Left ventricle myocardium inferior (tissue), 1 donor: Measurements from ENCODE around the gene PKNOX2. TPM values are rescaled to one million over a fixed set of nuclear protein-coding genes. Genes with fewer than 3 reads are reported as not detected.

Experiments used
- DNase-seq: peaks from one replicate; pipeline ENCODE4 v3.0.0-alpha.2; 2020
- H3K27ac ChIP-seq: fragments of 200-600 bp; replicated peaks from 2 replicates; pipeline ENCODE4 v1.8.0; 2021
- H3K27me3 ChIP-seq: fragments of 200-600 bp; 2 replicates; pipeline ENCODE4 v1.8.0; 2021; ENCODE audit warnings: low read depth
- H3K36me3 ChIP-seq: fragments of 200-600 bp; 2 replicates; pipeline ENCODE4 v1.8.0; 2021
- H3K4me1 ChIP-seq: fragments of 200-600 bp; 2 replicates; pipeline ENCODE4 v1.8.0; 2021
- H3K4me3 ChIP-seq: fragments of 200-600 bp; 2 replicates; pipeline ENCODE4 v1.8.0; 2021; ENCODE audit warnings: mild to moderate bottlenecking, moderate library complexity
- H3K9me3 ChIP-seq: fragments of 200-600 bp; replicated peaks from 2 replicates; pipeline ENCODE4 v1.8.0; 2021
- CTCF ChIP-seq: fragments of 200-600 bp; IDR thresholded peaks from 2 replicates; pipeline ENCODE4 v1.8.0; 2021; ENCODE audit warnings: antibody characterized with exemption, mild to moderate bottlenecking, borderline replicate concordance
- intact Hi-C: fragments of 100-400 bp; cut with micrococcal nuclease; formaldehyde crosslinking; loops from one replicate; pipeline ENCODE4 v1.11.0; 2022
- total RNA-seq: library from RNA; stranded (reverse); fragmentation: NEBNext Ultra II Directional; extraction: Animal tissue kit (Norgen Biotek cat#: 25700); gene quantifications from one replicate; pipeline ENCODE4 v1.2.1, GENCODE V29; 2021
- donor health status: DM: no; HTN: yes; CAD: no; lungs with severe emphysema.

The PKNOX2 gene
- total RNA-seq, 1 donor from 2014 or later = 6.2 TPM

DNA sequence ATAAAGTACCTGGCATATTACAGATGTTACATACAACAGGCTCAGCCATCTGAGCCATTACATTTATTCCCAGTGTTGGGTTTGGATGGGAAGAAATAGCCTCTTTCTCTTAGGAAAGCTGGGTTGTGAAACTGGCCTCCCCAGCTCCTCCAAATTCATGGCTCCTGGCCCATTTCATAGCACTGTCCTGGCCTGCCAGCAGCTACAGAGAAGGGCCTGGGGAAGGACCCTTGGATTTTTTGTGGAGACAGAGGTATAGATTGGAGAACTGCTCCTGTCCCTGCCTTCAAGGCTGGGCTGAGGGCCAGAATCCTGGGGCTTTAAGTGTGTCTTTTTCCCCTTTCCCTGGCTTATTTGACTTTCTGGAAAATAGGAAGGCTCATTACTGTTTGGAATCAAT lies 18.0 kb downstream of the PKNOX2 start:
- Histone ChIP-seq H3K36me3 (peaks cover 4% of the 10 kb centered on the region), H3K4me1 (peaks cover 35% of the 10 kb centered on the region), H3K4me3 (no peak overlapping the region), H3K27ac (no peak overlapping the region), H3K27me3 (no peaks in the 10 kb centered on the region), H3K9me3 (peaks cover 15% of the 10 kb centered on the region)
- no peak for TF ChIP-seq CTCF
- intact Hi-C loops = no loop called here
- DNase-seq = no peak

DNA sequence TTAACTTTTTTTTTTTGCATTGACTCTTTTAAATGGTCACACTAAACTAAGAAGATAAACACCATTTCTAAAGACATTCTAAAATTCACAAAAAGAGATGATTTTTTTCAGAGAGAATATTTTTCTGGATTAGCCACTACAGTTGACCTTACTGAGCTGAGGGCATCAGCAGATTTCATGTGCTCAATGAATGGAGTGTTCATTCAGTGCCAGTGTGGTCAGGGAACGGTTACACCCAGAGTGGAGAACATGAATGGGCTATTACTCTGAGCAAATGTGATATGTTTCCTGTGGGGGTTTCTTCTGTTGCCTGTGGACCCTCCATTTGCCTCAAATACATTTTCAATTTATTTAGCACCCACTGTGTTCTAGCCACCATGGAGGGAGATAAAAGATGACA lies 19.1 kb downstream of the PKNOX2 start:
- intact Hi-C loops = no loop called here
- Histone ChIP-seq H3K9me3 (peaks cover 18% of the 10 kb centered on the region), H3K27me3 (no peaks in the 10 kb centered on the region)

DNA sequence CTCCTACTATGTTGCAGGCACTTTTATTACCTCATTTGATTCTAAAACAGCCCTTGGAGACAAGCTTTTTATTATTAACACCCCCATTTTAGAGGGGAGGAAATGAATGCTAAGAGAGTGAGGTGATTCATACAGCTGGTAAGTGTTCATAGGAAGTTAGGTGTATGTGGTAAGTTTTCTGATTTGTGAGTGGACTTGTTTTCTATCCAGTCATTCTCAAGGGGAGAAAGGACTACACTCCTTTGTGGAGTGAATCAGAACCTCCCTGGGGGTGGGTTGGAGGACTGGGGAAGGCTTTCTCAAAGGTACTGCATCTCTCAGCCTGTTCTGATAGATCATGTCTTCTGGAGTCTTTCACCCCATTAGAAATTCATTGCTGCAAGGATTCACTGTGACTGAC lies 23.5 kb downstream of the PKNOX2 start:
- no peak overlapping the region for H3K4me3 ChIP-seq
- no peak overlapping the region for H3K27ac ChIP-seq
- no peak for DNase-seq
- H3K27me3 ChIP-seq = no peaks in the 10 kb centered on the region
- peaks cover 4% of the 10 kb centered on the region for H3K36me3 ChIP-seq
- TF ChIP-seq CTCF = no peak
- peaks cover 18% of the 10 kb centered on the region for H3K9me3 ChIP-seq
- peaks cover 10% of the 10 kb centered on the region for H3K4me1 ChIP-seq
- intact Hi-C loops = no loop called here

More for the DNA sequence above, 19.1 kb downstream of the PKNOX2 start:
- Histone ChIP-seq H3K4me3 (no peak overlapping the region), H3K36me3 (peaks cover 4% of the 10 kb centered on the region), H3K4me1 (peaks cover 33% of the 10 kb centered on the region), H3K27ac (no peak overlapping the region)
- no peak for DNase-seq
- no peak for TF ChIP-seq CTCF

- no peak for DNase-seq
These were observed 26.0 kb downstream of the PKNOX2 start for GRCh38 chr11:125190566-125190965.

DNA sequence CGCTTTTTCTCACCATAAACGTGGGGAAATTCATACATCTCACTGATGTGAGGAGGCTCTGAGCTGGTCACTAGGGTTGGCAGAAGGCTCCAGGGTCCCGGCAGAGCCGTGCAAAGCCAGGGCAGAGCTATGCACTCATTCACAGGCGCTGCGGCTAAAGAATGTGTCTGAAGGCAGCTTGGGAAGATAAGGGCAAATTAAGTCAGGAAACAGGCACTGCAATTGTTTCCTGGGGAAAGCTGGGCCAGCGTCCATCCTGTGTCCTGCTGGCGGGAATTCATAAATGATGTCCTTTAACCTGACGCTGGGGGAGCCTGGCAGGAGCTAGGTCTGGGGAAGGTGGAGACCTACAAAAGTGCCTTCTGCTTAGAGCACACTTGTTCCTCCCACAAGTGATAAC lies 27.6 kb downstream of the PKNOX2 start:
- no peak for DNase-seq
- no peaks in the 10 kb centered on the region for H3K36me3 ChIP-seq
- intact Hi-C loops = no loop called here
- no peak overlapping the region for H3K4me3 ChIP-seq
- no peak overlapping the region for H3K27ac ChIP-seq
- H3K4me1 ChIP-seq = peaks cover 10% of the 10 kb centered on the region
- H3K9me3 ChIP-seq = peaks cover 7% of the 10 kb centered on the region
- no peak for TF ChIP-seq CTCF
- H3K27me3 ChIP-seq = no peaks in the 10 kb centered on the region

More at GRCh38 chr11:125190566-125190965, 26.0 kb downstream of the PKNOX2 start:
- Histone ChIP-seq H3K36me3 (peaks cover 4% of the 10 kb centered on the region), H3K27me3 (no peaks in the 10 kb centered on the region), H3K4me3 (no peak overlapping the region), H3K27ac (no peak overlapping the region), H3K4me1 (peaks cover 10% of the 10 kb centered on the region), H3K9me3 (peaks cover 18% of the 10 kb centered on the region)
- intact Hi-C loops = no loop called here
- no peak for TF ChIP-seq CTCF
